CD4-positive, alpha-beta T cell treated with Interleukin-15 for 1 hour (primary cell): ENCODE measurements around the gene FGF14.

Experiments
- DNase-seq: peaks from one replicate; pipeline ENCODE4 v3.0.0-alpha.2; 2020

Gene FGF14

GRCh38 chr13:102237230-102237629 lies 164.6 kb downstream of the FGF14 start:
- no peak for DNase-seq

GRCh38 chr13:102236830-102237229 lies 165.0 kb downstream of the FGF14 start:
- DNase-seq, result no peak

DNA sequence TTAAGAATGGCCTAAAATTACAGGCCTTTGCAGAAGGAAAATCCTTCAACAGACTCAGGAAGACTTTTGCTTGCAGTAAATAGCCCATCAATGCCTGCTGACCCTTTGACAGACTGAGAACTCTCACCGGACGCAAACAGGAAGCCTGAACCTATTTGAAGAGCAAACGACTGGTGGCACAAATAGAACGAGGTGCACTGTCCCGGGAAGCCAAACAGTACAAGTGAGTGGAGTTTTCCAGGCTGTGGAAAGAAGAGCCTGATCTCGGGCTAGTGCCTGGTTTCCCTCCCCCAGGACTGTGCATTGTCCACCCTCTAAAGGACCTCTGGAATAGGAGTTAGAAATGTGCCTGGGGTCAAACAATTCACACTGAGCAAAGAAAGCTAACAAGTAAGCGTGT lies 165.5 kb downstream of the FGF14 start:
- DNase-seq, result no peak

DNA sequence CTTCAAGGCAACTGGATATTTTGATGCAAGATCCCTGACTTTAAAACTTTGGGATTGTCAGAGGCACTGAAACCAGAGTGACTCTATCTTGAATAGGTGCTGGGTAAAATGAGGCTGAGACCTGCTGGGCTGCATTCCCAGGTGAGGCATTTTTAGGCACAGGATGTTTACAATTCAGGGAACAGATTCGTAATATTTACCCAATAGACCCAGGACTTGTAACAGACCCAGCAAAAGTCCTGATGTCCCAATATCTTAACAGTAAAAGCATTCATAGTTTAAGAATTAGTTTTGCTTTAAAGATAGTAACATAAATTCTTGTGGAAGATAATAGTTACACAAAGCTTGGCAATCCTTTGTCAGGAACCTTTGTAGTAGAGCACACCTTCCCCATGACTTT lies 166.2 kb downstream of the FGF14 start:
- no peak for DNase-seq

- no peak for DNase-seq
Measured at GRCh38 chr13:102234618-102235017, 167.2 kb downstream of the FGF14 start.

DNA sequence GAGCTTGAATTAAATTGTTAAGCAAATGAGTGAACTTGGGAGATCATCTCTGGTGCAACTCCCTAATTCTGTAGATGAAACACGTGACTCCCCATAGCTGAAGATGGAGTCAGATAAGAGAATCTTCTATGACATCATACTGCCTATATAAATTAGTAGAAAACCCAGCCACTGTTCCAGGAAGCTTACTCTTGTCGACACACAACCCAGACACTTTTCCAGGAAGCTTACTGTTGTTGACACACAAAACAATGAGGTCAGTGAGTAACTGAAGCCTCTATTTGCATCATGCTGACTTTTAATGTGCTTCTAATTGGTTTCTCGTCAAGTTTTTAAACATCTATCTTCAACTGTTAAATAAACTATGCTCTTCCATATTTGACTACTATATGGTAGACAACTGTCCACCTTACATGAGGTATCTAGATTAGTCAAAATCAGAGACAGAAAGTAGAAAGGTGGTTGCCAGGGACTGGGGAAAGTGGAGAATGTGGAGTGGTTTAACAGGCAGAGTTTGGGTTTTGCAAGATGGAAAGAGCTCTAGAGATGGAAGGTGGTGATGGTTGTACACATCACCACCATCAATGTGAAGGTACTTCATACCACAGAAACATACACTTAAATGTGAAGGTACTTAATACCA lies 168.2 kb downstream of the FGF14 start:
- DNase-seq, result no peak

- no peak for DNase-seq
Measured at GRCh38 chr13:102231479-102231878, 170.4 kb downstream of the FGF14 start.

DNA sequence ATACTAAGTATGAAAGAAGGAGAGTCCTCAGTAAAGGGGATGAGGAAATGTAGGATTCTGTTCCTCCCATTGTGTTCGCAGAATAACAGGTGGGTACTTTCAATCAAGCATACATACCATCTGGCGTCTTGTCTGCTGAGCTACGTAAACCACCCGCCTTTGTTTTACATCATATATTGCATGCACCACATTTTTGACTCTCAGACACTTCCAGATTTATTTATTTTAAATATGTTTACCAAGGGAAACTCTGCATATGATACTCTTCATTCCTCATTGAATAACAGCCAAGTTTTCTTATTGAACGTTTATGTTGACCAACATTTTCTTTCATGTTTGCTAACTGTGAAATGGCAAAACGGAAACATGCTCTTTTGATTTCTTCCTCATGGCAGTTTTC lies 174.1 kb downstream of the FGF14 start:
- no peak for DNase-seq

GRCh38 chr13:102226591-102226990 lies 175.3 kb downstream of the FGF14 start:
- no peak for DNase-seq

GRCh38 chr13:102225892-102226291 lies 176.0 kb downstream of the FGF14 start:
- DNase-seq, result no peak

DNA sequence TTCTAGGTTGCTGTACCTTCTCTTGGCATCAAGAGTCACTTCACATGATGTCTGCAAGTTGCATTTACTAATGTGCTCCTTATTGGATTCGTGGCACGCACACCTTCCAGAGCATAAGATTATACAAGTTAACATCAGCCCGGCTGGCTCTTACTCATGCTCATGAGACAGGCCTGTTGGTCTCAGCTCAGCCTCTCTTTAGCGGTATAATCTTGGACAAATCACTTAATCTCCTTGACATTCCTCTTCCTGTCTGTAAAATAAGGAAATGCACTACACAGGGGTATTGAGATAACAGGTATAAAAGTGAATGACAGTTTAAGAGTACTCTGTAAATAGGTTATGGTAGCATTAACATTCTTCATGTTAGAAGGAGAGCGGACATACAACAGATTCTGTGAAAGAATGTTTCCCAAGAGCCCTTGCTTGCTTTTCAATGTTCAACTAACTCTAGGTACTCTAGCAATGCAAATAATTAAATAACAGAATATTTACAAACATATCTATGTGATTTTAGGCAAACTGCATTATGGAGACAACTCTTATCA lies 181.1 kb downstream of the FGF14 start:
- DNase-seq, result no peak

GRCh38 chr13:102214956-102215355 lies 186.9 kb downstream of the FGF14 start:
- no peak for DNase-seq

DNA sequence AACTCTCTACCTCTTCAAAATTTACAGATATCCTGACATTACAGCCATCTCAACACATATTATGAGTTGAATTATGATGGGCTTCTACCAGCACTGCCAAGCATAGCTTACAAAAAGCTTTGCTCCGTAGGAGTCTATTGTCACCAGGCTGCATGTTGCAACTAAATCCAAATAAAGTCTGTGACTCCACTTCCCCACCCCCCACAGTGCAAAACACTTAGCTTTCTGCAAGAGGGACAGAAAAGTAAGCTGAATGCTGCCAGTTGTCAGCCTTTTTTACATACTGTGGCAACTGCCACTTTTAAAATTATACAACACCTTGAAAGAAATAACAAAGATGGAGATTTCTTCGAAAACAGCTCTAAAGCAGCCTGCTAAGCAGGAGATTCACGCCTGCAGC lies 189.1 kb downstream of the FGF14 start:
- no peak for DNase-seq

DNA sequence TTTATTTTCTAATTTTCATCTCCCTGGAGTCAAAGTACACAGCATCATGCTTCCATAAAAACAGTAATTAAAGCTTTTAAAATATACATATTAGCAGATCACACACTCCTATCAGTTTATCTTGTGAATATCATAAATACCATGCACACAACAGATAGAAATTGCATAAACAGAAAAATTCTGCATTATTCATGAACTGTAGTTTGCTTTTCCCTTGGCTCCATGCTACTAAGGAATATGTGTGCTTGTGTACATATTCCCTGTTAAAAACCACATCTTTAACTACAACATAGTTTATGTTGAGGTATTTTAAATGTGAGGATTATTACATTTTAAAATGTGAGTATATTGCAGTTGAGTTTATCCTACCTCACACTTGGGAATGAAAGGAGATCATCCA lies 193.5 kb downstream of the FGF14 start:
- no peak for DNase-seq

DNA sequence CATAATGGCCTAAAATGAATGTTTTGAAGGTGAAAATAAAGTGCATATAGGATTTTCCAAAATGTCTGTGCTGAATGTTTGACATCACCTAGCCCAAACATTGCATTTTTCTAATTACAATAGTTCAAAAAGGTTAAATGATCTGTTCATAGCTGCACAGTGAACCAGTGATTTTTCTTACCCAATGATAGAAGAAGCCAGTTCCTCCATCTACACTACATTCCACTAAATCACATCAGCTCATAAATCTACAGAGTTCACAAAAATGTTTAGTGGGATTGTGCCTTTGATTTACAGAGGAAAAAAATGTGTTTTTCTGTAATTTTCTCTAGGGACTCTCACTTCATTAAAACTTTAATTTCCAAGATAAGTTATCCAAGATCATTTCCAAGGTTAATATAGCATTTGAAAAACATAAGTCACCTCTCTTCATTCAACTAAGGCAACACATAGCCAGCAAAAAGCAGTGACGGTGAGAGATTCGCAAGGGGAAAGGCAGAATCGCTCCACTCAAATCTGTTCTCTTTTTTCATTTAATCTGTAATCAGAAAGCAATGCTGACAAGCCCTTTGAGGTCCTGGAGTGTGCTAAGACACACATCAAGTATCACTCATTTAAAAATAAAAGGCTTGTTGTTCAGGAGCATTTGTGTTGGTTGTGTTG lies 194.0 kb downstream of the FGF14 start:
- no peak for DNase-seq

DNA sequence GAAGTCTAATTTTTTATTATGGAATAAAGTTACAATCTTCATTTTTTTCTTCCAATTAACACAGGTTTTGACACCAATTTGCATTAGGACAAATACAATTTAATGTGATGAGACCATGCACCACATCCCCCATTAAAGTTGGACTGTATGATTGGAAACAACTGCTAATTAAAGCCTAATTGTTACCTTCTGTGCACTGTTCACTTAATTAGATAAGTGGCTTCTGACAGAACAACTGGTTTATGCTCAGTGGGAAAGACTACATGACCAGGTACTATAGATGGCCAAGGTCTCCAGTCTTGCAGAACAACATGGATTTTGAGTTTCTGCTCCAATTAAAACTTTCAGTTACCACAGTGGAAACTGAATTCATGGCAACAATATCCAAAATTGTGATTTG lies 198.1 kb downstream of the FGF14 start:
- DNase-seq, result no peak

GRCh38 chr13:102198418-102199311 lies 203.2 kb downstream of the FGF14 start:
- DNase-seq, result no peak

DNA sequence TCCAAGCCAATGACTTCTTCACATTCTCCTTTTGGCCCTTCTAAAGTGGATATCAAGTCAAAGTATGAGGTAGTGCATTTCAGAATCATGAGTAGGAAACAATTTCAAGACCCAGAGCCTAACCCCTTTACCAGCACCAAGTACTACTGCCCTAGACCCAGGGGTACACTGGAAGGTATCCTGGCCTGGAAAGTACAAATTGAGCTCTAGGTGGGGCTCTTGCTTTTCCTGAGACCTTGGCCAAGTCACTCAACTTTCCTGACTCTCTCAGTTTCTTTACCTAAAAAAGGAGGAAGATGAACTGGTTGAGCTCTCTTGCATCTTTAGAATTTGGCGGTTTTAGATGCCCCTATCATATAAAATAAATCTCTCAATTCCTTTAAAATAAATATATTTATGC lies 204.7 kb downstream of the FGF14 start:
- no peak for DNase-seq

- DNase-seq, result no peak
Measured at GRCh38 chr13:102195566-102196462, 206.0 kb downstream of the FGF14 start.

DNA sequence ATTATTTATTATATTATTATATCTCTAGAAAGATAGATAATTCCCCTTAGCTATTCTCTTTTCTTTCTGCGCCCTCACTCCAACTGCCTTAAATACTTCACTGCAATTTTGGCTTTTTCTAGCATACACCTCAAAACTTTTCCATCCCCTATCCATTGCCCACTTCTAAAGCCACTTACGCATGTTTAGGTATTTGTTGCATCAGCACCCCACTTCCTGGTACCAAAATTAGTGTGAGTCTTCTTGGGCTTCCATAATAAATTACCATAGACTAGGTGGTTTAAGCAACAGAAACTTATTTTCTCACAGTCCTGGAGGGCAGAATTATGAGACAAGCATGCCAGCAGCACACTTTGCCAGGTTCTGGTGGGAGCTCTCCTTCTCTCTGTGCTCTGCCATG lies 209.0 kb downstream of the FGF14 start:
- no peak for DNase-seq

GRCh38 chr13:102191951-102192502 lies 209.8 kb downstream of the FGF14 start:
- no peak for DNase-seq

DNA sequence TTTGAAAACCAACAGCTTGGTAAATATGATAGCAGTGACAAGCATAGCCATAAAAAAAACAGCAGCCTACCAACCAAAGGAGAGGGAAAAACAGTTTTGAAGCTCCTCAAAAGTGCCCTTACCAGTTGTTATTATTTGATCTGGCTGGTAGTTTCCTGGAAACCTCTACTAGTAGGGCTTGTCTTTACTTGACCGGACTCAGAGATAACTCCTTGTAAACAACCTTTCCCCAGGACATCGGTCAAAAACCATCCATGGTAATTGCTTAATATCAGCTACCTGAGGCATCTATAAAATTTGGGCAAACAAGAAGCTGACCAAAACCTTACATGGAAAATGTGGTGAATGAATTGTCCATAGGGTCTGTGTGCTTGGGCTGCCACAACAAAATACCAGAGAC lies 210.9 kb downstream of the FGF14 start:
- DNase-seq, result no peak
